ENCODE measurements around the gene SNX4. TPM values are rescaled to one million over a fixed set of nuclear protein-coding genes. Genes with fewer than 3 reads are reported as not detected.

SNX4 gene
- total RNA-seq, 1 experiment from 2014 or later: 23.2 TPM

- TF ChIP-seq EMX1 (CRISPR knock-in tag; IDR thresholded peaks at IDR 0.05): no peak
- TF ChIP-seq ATF1 (CRISPR knock-in tag; IDR thresholded peaks at IDR 0.05): no peak
Observed at GRCh38 chr3:125402639-125403038, 117.4 kb downstream of the SNX4 start (continued).

- TF ChIP-seq JAZF1 (CRISPR knock-in tag; IDR thresholded peaks at IDR 0.05) (no peak), ZNF396 (CRISPR knock-in tag; IDR thresholded peaks at IDR 0.05; ENCODE audit: borderline replicate concordance) (no peak), ZNF219 (CRISPR knock-in tag; IDR thresholded peaks at IDR 0.05; ENCODE audit: borderline replicate concordance) (no peak), FOXP1 (CRISPR knock-in tag; IDR thresholded peaks at IDR 0.05; ENCODE audit: borderline replicate concordance) (no peak), ZNF121 (CRISPR knock-in tag; IDR thresholded peaks at IDR 0.05) (no peak), CTCF (IDR thresholded peaks at IDR 0.05) (no peak), ATF1 (CRISPR knock-in tag; IDR thresholded peaks at IDR 0.05) (no peak), CREM (CRISPR knock-in tag; IDR thresholded peaks at IDR 0.05) (no peak), E2F4 (CRISPR knock-in tag; IDR thresholded peaks at IDR 0.05; ENCODE audit: borderline replicate concordance, low read depth) (no peak), ZNF281 (CRISPR knock-in tag; IDR thresholded peaks at IDR 0.05) (no peak)
- Mint-ChIP-seq H3K36me3 (no peaks in the 10 kb centered on the region), H3K27ac (no peak overlapping the region), H3K4me1 (peaks cover 16% of the 10 kb centered on the region), H3K9me3 (peaks cover 12% of the 10 kb centered on the region), H3K4me3 (no peak overlapping the region), H3K27me3 (ENCODE audit: low read depth) (peaks cover 51% of the 10 kb centered on the region)
- ATAC-seq (no peak), DNase-seq (ENCODE audit: low spot score) (no peak)
- POLR2A ChIA-PET: no interaction called here
- CTCF ChIA-PET: no interaction called here
Observed at GRCh38 chr3:125401402-125401801, 118.6 kb downstream of the SNX4 start.

- H3K4me3 Mint-ChIP-seq: no peak overlapping the region
- no peaks in the 10 kb centered on the region for H3K36me3 Mint-ChIP-seq
- H3K27me3 Mint-ChIP-seq (ENCODE audit: low read depth): peaks cover 44% of the 10 kb centered on the region
- peaks cover 14% of the 10 kb centered on the region for H3K4me1 Mint-ChIP-seq
- H3K9me3 Mint-ChIP-seq: no peaks in the 10 kb centered on the region
- peak; percentile 53; the same call in 1 of the 2 replicates for ATAC-seq
- ChIA-PET CTCF (no interaction called here), POLR2A (no interaction called here)
- TF ChIP-seq ETV6 (CRISPR knock-in tag; IDR thresholded peaks at IDR 0.05) (no peak), JAZF1 (CRISPR knock-in tag; IDR thresholded peaks at IDR 0.05) (no peak), EMX1 (CRISPR knock-in tag; IDR thresholded peaks at IDR 0.05) (no peak), HMGXB4 (CRISPR knock-in tag; IDR thresholded peaks at IDR 0.05) (no peak), FOXP4 (CRISPR knock-in tag; IDR thresholded peaks at IDR 0.05) (no peak), ATF6 (CRISPR knock-in tag; IDR thresholded peaks at IDR 0.05) (no peak)
- H3K27ac Mint-ChIP-seq: no peak overlapping the region
- DNase-seq (ENCODE audit: low spot score): peak; percentile 27
Observed at GRCh38 chr3:125398952-125399351, 121.0 kb downstream of the SNX4 start.

Data from WTC11 (cell line).